Coronary artery (tissue), 2 donors: ENCODE measurements around the gene PLEKHH2.

Experiments
- DNase-seq: peaks from one replicate; pipeline ENCODE4 v3.0.0-alpha.2; 2017; ENCODE audit warnings: low spot score
- H3K27ac ChIP-seq, 2 donors: fragments of 200-600 bp; sonication (generic); one replicate each; pipeline ENCODE4 v1.5.1; 2016 to 2019
- H3K4me3 ChIP-seq: fragments of 200-600 bp; sonication (generic); 2 replicates; pipeline ENCODE4 v1.5.1; 2016; ENCODE audit warnings: mild to moderate bottlenecking, moderate library complexity
- CTCF ChIP-seq: fragments of 200-600 bp; sonication (generic); IDR thresholded peaks from one replicate; pipeline ENCODE4 v1.5.1; 2019; ENCODE audit warnings: antibody characterized with exemption

PLEKHH2 gene

GRCh38 chr2:43777306-43777926, 140.4 kb downstream of the PLEKHH2 start:
- TF ChIP-seq CTCF: no peak
- H3K27ac ChIP-seq: no peak overlapping the region
- DNase-seq: no peak
- no peak overlapping the region for H3K4me3 ChIP-seq

- H3K27ac ChIP-seq: no peak overlapping the region
- DNase-seq: no peak
- TF ChIP-seq CTCF: no peak
- no peak overlapping the region for H3K4me3 ChIP-seq
Observed at GRCh38 chr2:43778233-43778632, 141.2 kb downstream of the PLEKHH2 start.

- no peak overlapping the region for H3K27ac ChIP-seq
Observed at GRCh38 chr2:43787895-43788294, 150.8 kb downstream of the PLEKHH2 start.

GRCh38 chr2:43788646-43789045, 151.6 kb downstream of the PLEKHH2 start:
- no peak for TF ChIP-seq CTCF
- no peak for DNase-seq
- Histone ChIP-seq H3K27ac (no peak overlapping the region), H3K4me3 (no peak overlapping the region)

More at GRCh38 chr2:43787895-43788294, 150.8 kb downstream of the PLEKHH2 start:
- DNase-seq: no peak
- TF ChIP-seq CTCF: no peak
- no peak overlapping the region for H3K4me3 ChIP-seq

- TF ChIP-seq CTCF: no peak
- peak overlapping the region; percentile 34 to 44 for H3K27ac ChIP-seq
- H3K4me3 ChIP-seq: no peak overlapping the region
- no peak for DNase-seq
Observed at GRCh38 chr2:43790147-43790546, 153.1 kb downstream of the PLEKHH2 start.

- Histone ChIP-seq H3K4me3 (no peak overlapping the region), H3K27ac (peak overlapping the region in 1 of 2 donors; percentile 1)
- TF ChIP-seq CTCF: no peak
- no peak for DNase-seq
Observed at GRCh38 chr2:43791035-43791765, 154.1 kb downstream of the PLEKHH2 start.

- Histone ChIP-seq H3K27ac (no peak overlapping the region), H3K4me3 (no peak overlapping the region)
- TF ChIP-seq CTCF: no peak
- DNase-seq: no peak
Observed at GRCh38 chr2:43792653-43793052, 155.6 kb downstream of the PLEKHH2 start.
